Measurements from ENCODE around the gene DHCR7.

The DHCR7 gene

DNA sequence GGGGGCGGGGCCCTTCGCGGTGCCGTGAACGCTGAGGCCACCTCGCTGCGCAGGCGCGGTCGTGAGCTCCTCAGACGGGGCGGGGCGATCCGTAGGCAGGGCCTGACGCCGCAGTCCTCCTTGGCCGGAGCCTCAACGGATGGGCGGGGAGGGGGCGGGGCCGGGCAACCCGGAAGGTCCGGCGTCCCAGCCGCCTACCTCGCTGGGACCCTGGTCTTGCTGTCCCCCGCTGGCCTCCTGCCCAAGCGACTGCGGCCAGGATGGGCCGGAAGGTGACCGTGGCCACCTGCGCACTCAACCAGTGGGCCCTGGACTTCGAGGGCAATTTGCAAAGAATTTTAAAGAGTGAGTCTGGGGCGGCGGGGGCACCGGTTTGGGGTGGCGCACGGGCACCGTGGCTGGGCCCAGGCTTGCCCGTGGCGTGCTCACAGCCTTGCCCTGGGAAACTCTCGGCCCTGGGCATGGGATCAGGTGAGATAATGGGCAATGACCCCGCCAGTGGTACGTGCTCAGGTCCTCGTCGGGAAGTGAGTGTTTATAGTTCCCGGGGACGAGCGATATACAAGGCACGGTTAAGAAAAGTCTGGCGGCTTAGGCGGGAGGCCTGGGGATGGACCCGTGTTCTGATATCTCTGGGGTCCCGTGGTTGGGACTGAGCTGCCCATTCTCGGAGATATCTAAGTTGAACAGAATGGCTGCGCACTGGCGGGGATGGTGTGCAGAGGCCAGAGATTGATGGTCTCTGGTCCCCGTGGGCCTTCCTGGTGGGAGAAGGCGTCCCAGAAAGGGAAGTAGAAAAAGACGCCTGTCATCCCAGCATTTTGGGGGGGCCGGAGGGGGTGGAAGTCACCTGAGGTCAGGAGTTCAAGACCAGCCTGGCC lies 5.1 kb upstream of the DHCR7 start, which contains the start of gene NADSYN1:
Gene NADSYN1, plus strand, starts transcription at position 167 of the 881 bp plus-strand sequence. Its CDS starts 94 bp downstream, at position 261.
- H3K4me1 ChIP-seq (ENCODE audit: control insufficient read depth, low read depth, low read length), result peaks cover 17% of the 10 kb centered on the region
- peak within 1 kb of the TSS; percentile 69 for H3K4me3 ChIP-seq (ENCODE audit: low read length)
- no peak within 1 kb of the TSS for H3K27ac ChIP-seq (ENCODE audit: low read length)
- peaks cover 2% of the 10 kb centered on the region for H3K36me3 ChIP-seq (ENCODE audit: control insufficient read depth, low read depth, low read length)
- peak within 1 kb of the TSS; percentile 58 for H3K9ac ChIP-seq (ENCODE audit: low read length)
- H3K9me3 ChIP-seq (ENCODE audit: control insufficient read depth, low read depth, low read length), result no peaks in the 10 kb centered on the region
- H3K27me3 ChIP-seq (ENCODE audit: control insufficient read depth, insufficient read depth, low read length), result no peaks in the 10 kb centered on the region

DNA sequence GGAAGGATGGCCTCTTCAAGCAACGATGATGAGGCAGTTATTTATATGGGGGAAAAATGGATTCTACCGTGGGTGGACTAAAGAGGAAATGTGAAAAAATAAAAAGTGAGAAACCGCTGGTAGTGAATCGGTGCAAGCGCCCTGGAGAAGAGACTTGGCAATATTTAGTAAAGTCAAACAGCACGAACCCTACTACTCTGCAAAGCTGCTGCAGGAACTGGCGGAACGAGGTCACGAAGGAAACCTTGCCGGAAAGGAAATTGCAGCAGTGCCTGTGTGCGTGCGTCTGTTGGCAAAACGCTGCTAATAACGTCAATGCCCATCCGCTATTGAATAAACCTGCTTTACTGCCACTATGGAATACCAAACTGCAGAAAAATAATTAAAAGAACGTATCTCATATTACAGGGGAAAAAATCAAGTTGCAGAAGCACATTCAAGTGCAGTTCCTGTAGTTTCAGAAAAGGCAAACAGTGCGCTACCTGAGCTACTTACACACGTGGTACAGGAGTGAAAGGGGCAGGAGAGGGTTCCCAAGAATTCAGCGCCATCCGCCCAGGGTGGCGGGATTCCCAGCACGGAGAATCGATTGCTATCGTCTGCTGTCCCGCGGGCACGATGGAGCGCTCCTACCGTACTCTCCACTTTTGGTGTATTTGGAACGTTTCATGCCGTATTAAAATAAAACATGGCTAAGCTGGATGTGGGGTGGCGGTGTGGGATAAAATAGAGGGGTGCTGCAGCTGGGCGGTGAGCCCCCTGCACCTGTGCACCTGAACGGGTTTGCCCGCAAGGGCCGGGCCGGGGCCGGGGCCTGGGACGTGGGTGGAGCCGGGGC lies 4.2 kb upstream of the DHCR7 start:
- no peaks in the 10 kb centered on the region for H3K9me3 ChIP-seq (ENCODE audit: control insufficient read depth, low read depth, low read length)
- H3K27me3 ChIP-seq (ENCODE audit: control insufficient read depth, insufficient read depth, low read length), result no peaks in the 10 kb centered on the region
- peak overlapping the region; percentile 31 for H3K9ac ChIP-seq (ENCODE audit: low read length)
- H3K27ac ChIP-seq (ENCODE audit: low read length), result no peak overlapping the region
- H3K4me1 ChIP-seq (ENCODE audit: control insufficient read depth, low read depth, low read length), result peaks cover 17% of the 10 kb centered on the region
- H3K4me3 ChIP-seq (ENCODE audit: low read length), result peak overlapping the region; percentile 69
- H3K36me3 ChIP-seq (ENCODE audit: control insufficient read depth, low read depth, low read length), result peaks cover 2% of the 10 kb centered on the region

DNA sequence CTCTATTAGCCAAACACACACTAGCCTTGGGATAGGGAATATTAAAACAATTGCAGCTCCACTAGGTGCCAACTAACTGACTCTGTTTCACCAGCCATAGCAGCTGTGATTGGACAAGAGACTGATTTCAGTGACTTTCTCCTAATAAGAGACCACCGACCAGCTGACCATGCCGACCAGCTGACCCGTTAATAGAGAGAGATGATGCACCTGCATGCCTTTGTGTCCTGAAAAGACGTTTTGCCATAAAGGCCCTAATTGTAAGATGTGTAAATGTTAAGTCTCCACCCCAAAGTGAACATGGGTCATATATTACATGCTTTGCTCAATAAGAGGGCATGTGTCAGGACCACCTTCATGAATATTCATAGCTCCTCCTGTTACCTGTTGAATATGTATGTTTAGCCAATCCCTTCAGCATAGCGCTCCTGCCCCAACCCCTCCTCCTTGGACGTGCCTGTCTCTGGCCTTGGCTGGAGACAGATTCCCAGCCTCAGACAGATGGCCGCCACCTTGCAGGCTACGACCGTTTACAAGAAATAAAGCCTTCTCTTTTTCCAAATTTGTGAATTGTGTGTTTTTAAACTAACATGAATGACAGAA lies 3.5 kb upstream of the DHCR7 start:
- peaks cover 4% of the 10 kb centered on the region for H3K36me3 ChIP-seq (ENCODE audit: control insufficient read depth, low read depth, low read length)
- H3K9me3 ChIP-seq (ENCODE audit: control insufficient read depth, low read depth, low read length), result no peaks in the 10 kb centered on the region
- peak overlapping the region; percentile 31 for H3K9ac ChIP-seq (ENCODE audit: low read length)
- no peaks in the 10 kb centered on the region for H3K27me3 ChIP-seq (ENCODE audit: control insufficient read depth, insufficient read depth, low read length)
- H3K4me3 ChIP-seq (ENCODE audit: low read length), result peak overlapping the region; percentile 69
- H3K4me1 ChIP-seq (ENCODE audit: control insufficient read depth, low read depth, low read length), result peaks cover 19% of the 10 kb centered on the region
- H3K27ac ChIP-seq (ENCODE audit: low read length), result no peak overlapping the region

DNA sequence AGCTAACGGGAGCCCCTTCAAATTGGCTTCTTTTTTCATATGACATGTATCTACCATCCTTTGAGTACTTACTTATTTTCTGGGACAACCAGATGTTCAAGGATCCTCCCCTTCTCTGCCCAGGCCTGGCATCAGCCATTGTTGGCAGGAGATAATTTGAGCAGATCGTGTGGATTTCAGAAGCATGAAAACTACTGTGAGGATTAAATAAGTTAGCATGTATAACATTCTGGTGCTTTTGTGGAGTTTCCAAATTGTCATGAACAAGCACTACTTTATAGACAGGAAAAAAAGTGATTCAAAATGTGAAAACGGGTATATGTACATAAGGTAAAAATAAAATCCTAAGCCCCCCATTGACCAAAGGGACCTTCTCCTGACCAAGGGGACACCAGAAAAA lies 2.7 kb upstream of the DHCR7 start:
- Histone ChIP-seq H3K9me3 (ENCODE audit: control insufficient read depth, low read depth, low read length) (peaks cover 3% of the 10 kb centered on the region), H3K4me1 (ENCODE audit: control insufficient read depth, low read depth, low read length) (peaks cover 19% of the 10 kb centered on the region), H3K27me3 (ENCODE audit: control insufficient read depth, insufficient read depth, low read length) (no peaks in the 10 kb centered on the region), H3K36me3 (ENCODE audit: control insufficient read depth, low read depth, low read length) (peaks cover 12% of the 10 kb centered on the region), H3K9ac (ENCODE audit: low read length) (no peak overlapping the region), H3K27ac (ENCODE audit: low read length) (no peak overlapping the region), H3K4me3 (ENCODE audit: low read length) (no peak overlapping the region)

DNA sequence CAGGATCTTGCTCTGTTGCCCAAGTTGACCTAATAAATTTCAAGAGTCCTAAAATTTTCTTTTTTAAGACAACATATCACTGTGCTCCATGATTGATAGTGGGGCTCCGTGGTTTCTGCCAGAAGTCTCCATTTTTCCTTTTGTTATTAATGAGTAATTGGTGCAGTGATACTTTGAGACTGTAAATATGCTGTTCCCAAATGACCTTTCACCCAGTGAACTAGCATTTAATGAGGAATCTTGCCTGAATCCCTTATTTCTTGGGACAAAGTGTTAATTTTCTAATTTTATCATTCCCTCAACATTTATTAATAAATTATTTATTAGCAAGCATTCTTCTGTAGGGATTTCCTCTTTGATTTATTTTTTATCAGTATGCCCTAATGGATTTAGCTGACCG lies 2.3 kb upstream of the DHCR7 start:
- no peak overlapping the region for H3K27ac ChIP-seq (ENCODE audit: low read length)
- H3K9ac ChIP-seq (ENCODE audit: low read length), result no peak overlapping the region
- peaks cover 3% of the 10 kb centered on the region for H3K9me3 ChIP-seq (ENCODE audit: control insufficient read depth, low read depth, low read length)
- peaks cover 19% of the 10 kb centered on the region for H3K4me1 ChIP-seq (ENCODE audit: control insufficient read depth, low read depth, low read length)
- no peak overlapping the region for H3K4me3 ChIP-seq (ENCODE audit: low read length)
- H3K36me3 ChIP-seq (ENCODE audit: control insufficient read depth, low read depth, low read length), result peaks cover 16% of the 10 kb centered on the region
- H3K27me3 ChIP-seq (ENCODE audit: control insufficient read depth, insufficient read depth, low read length), result no peaks in the 10 kb centered on the region

DNA sequence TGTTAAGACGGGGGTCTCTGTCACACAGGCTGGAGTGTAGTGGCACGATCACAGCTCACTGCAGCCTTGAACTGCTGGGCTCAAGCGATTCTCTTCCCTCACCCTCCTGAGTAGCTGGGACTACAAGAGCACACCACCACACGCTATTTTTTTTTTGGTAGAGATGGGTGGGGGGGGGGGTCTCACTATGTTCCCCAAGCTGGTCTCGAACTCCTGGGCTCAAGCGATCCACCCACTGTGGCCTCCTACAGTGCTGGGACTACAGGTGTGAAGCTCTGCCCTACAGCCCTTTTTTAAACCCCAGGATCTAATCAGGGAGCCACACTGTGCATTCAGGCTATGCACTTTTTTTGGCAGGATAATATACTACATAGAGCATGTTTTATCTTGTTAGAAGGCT lies 1.4 kb upstream of the DHCR7 start:
- peak overlapping the region; percentile 72 for H3K9ac ChIP-seq (ENCODE audit: low read length)
- no peaks in the 10 kb centered on the region for H3K27me3 ChIP-seq (ENCODE audit: control insufficient read depth, insufficient read depth, low read length)
- peak overlapping the region; percentile 88 for H3K4me3 ChIP-seq (ENCODE audit: low read length)
- peaks cover 25% of the 10 kb centered on the region for H3K36me3 ChIP-seq (ENCODE audit: control insufficient read depth, low read depth, low read length)
- no peak overlapping the region for H3K27ac ChIP-seq (ENCODE audit: low read length)
- peaks cover 19% of the 10 kb centered on the region for H3K4me1 ChIP-seq (ENCODE audit: control insufficient read depth, low read depth, low read length)
- peaks cover 3% of the 10 kb centered on the region for H3K9me3 ChIP-seq (ENCODE audit: control insufficient read depth, low read depth, low read length)

DNA sequence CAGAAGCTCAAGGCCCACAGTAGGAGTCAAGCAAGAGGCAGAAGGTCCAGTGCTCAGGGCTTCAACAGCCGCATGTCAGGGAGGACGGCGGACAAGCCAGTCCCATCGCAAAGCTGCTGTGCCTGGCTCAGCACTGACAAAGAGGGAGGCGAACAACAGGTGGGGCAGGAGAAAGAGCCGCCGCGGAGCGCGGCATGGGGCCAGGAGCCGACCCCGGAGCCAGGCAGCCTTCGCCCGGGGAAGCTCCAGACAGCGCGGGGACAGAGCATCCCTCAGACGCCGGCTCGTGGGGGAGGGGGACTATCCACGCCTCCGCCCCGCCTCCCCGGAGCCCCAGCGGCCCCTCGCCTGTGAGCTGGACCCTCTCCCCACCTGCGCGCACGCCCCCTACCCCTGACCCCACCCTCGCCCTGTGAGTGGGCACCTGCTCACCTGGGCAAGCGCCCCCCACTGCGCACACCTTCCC lies 369 bp downstream of the DHCR7 start:
- Histone ChIP-seq H3K27ac (ENCODE audit: low read length) (no peak overlapping the region), H3K4me1 (ENCODE audit: control insufficient read depth, low read depth, low read length) (peaks cover 19% of the 10 kb centered on the region), H3K4me3 (ENCODE audit: low read length) (peak overlapping the region; percentile 88), H3K27me3 (ENCODE audit: control insufficient read depth, insufficient read depth, low read length) (no peaks in the 10 kb centered on the region), H3K36me3 (ENCODE audit: control insufficient read depth, low read depth, low read length) (peaks cover 43% of the 10 kb centered on the region), H3K9me3 (ENCODE audit: control insufficient read depth, low read depth, low read length) (peaks cover 3% of the 10 kb centered on the region), H3K9ac (ENCODE audit: low read length) (peak overlapping the region; percentile 60)

DNA sequence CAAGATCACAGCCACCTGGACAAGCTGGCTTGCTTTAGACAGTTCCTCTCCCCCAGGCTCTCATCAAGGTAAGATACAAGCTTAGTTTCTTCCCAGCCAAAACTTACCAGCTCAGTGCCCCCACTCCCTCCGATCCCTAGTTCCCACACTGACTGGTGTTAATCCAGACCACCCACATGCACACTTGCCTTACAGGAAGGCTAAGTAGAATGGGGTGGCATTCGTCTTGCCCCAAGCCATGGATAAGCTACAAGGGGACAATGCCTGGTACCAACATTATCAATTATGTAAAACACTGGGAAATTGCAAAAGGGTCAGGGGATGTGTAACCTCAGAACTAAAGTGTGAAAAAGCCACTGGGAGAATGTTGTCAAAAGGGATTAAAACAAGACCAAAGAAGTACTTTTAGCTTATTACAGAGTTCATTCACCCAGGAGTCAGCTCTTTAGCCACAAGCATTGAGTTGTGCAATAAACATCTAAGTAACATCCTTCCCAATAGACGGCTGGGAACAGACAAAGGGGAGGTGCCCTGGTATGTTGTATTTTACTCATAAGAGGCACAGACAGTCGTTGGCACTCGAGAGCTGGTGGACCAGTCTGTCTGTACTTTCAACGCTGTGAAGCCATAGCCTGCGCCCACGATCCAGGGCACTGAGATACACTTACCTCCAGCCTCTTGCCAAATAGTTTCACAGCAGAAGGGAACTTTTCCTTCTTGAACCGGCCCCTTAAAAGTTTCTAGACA lies 1.1 kb downstream of the DHCR7 start:
- H3K9me3 ChIP-seq (ENCODE audit: control insufficient read depth, low read depth, low read length), result peaks cover 3% of the 10 kb centered on the region
- H3K9ac ChIP-seq (ENCODE audit: low read length), result peak overlapping the region; percentile 60
- peaks cover 16% of the 10 kb centered on the region for H3K4me1 ChIP-seq (ENCODE audit: control insufficient read depth, low read depth, low read length)
- H3K27me3 ChIP-seq (ENCODE audit: control insufficient read depth, insufficient read depth, low read length), result no peaks in the 10 kb centered on the region
- H3K4me3 ChIP-seq (ENCODE audit: low read length), result peak overlapping the region; percentile 88
- no peak overlapping the region for H3K27ac ChIP-seq (ENCODE audit: low read length)
- peaks cover 49% of the 10 kb centered on the region for H3K36me3 ChIP-seq (ENCODE audit: control insufficient read depth, low read depth, low read length)

DNA sequence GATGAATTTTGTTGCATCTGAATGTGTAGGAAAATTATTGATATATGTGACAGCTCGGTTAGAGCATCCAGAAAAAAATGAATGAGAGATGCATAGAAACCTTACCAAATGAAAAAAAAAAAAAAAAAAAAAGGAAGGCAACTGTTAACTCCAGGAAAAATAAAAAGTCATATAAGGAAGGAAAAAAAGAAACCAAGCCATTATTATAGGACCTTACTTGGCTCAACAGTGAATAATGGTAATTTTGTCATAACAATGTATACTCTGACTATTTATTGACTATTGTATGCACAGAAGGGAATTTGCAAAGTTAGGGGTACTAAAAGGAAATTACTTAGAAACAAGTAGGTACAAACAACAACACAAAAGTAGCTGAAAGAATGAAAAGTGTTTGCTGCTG lies 2.0 kb downstream of the DHCR7 start:
- no peak overlapping the region for H3K9ac ChIP-seq (ENCODE audit: low read length)
- H3K27me3 ChIP-seq (ENCODE audit: control insufficient read depth, insufficient read depth, low read length), result no peaks in the 10 kb centered on the region
- peaks cover 59% of the 10 kb centered on the region for H3K36me3 ChIP-seq (ENCODE audit: control insufficient read depth, low read depth, low read length)
- peaks cover 3% of the 10 kb centered on the region for H3K9me3 ChIP-seq (ENCODE audit: control insufficient read depth, low read depth, low read length)
- peaks cover 8% of the 10 kb centered on the region for H3K4me1 ChIP-seq (ENCODE audit: control insufficient read depth, low read depth, low read length)
- H3K4me3 ChIP-seq (ENCODE audit: low read length), result peak overlapping the region; percentile 88
- H3K27ac ChIP-seq (ENCODE audit: low read length), result no peak overlapping the region

DNA sequence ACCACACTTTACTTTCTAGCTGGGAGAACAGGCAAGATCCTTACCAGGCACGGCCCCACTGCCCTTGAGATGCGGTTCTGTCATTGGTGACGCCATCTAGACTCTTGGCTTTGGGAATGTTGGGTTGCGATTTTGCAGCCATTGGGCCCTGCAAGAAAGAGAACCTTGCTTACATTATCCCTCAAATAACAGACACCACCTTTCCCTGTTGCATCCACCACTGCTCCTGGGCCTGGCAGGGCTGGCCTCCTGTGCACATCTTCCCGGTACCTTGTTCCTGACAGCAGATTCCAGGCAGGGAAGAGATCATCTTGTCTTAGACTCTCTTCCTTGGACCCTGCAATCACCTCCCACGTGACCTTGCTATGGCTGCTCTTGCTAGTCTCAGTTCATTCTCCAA lies 3.4 kb downstream of the DHCR7 start:
- Histone ChIP-seq H3K27ac (ENCODE audit: low read length) (no peak overlapping the region), H3K4me1 (ENCODE audit: control insufficient read depth, low read depth, low read length) (peaks cover 4% of the 10 kb centered on the region), H3K9me3 (ENCODE audit: control insufficient read depth, low read depth, low read length) (peaks cover 3% of the 10 kb centered on the region), H3K36me3 (ENCODE audit: control insufficient read depth, low read depth, low read length) (peaks cover 72% of the 10 kb centered on the region), H3K27me3 (ENCODE audit: control insufficient read depth, insufficient read depth, low read length) (no peaks in the 10 kb centered on the region), H3K9ac (ENCODE audit: low read length) (no peak overlapping the region), H3K4me3 (ENCODE audit: low read length) (no peak overlapping the region)
